GM19025 (cell line): ENCODE results near the gene POLD1.
A peak's percentile ranks its signal among the peaks of the same experiment; 100 is the strongest.
"Not testable (repeated sequence)": the region's sequence is repeated elsewhere in the genome, so short reads cannot be mapped to it uniquely, and the experiment has no call there.

Source experiments
- ATAC-seq: cut with Tn5 transposase; IDR thresholded peaks from one replicate; pipeline ENCODE4 v1.9.1; 2021; ENCODE audit warnings: mild to moderate bottlenecking, low read depth, moderate library complexity; ENCODE audit not compliant: unreplicated experiment

POLD1 gene

GRCh38 chr19:50390295-50390694, 6.1 kb downstream of the POLD1 start:
- not testable (repeated sequence) for ATAC-seq

DNA sequence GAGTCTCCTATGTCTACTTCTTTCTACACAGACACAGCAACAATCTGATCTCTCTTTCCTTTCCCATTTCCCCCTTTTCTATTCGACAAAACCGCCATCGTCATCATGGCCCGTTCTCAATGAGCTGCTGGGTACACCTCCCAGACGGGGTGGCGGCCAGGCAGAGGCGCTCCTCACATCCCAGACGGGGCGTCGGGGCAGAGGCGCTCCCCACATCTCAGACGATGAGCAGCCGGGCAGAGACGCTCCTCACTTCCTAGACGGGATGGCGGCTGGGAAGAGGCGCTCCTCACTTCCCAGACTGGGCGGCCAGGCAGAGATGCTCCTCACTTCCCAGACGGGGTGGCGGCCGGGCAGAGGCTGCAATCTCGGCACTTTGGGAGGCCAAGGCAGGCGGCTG, 6.8 kb downstream of the POLD1 start:
- ATAC-seq, result not testable (repeated sequence)

DNA sequence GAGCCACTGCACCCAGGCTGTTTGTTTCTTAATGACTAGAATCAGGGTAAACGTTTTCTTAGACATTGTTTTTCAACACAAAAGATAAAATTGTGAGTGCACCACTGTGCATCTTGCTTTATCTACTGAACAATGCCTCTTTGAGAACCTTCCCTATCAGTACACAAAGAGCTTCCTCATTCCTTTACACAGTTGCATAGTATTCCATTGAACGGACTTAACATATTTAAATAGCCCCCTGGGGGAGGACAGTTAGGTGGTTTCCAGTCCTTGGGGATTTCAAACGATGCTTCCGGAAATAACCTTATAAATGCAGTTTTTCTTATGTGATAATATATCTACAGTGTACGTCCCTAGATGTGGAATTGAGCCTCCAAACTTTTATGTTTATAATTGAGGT, 8.6 kb downstream of the POLD1 start:
- ATAC-seq, result no peak

GRCh38 chr19:50393589-50393988, 9.4 kb downstream of the POLD1 start:
- ATAC-seq, result no peak

- no peak for ATAC-seq
Measured at GRCh38 chr19:50394017-50394416, 9.9 kb downstream of the POLD1 start.

DNA sequence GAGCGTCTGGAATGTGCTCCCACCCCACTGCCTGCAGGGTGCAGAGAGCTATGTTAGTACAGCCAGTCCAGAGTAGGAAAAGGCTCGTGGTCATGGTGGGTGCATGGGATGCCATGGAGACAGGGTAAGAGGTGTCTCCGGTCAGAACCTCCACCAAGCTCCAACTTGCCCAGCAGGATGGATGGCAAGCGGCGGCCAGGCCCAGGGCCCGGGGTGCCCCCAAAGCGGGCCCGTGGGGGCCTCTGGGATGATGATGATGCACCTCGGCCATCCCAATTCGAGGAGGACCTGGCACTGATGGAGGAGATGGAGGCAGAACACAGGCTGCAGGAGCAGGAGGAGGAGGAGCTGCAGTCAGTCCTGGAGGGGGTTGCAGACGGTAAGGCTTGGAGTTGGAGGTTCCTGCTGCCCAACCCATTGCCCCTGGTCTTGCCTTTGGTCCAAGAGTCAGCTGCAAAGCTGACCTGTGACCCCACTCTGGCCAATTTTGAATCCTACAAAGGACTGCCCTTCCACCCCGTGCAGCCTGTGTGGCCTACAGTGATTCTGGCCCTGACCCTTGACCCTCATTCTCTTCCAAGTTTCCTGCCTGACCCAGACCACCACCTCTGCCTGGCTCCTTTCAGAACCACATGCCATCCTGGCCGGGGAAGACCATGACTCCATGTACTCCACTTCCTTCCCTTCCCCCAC, 14.7 kb downstream of the POLD1 start:
- ATAC-seq, result no peak

DNA sequence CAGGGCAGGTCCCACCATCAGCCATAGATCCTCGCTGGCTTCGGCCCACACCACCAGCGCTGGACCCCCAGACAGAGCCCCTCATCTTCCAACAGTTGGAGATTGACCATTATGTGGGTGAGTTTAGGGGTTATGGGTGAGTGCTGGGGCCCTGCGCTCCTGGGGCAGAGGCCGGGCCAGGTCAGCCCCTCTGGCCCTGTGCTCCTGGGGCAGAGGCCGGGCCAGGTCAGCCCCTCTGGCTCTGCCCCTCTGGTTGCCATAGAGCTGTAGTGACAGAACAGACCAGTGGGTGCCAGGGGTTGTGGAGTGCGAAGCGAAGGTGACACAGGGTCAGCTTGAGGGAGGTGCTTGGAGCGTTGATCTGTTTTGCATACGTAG, 15.2 kb downstream of the POLD1 start:
- no peak for ATAC-seq

GRCh38 chr19:50401605-50402450, 17.7 kb downstream of the POLD1 start:
- no peak for ATAC-seq

- ATAC-seq, result no peak
Measured at GRCh38 chr19:50402544-50403301, 18.6 kb downstream of the POLD1 start.

DNA sequence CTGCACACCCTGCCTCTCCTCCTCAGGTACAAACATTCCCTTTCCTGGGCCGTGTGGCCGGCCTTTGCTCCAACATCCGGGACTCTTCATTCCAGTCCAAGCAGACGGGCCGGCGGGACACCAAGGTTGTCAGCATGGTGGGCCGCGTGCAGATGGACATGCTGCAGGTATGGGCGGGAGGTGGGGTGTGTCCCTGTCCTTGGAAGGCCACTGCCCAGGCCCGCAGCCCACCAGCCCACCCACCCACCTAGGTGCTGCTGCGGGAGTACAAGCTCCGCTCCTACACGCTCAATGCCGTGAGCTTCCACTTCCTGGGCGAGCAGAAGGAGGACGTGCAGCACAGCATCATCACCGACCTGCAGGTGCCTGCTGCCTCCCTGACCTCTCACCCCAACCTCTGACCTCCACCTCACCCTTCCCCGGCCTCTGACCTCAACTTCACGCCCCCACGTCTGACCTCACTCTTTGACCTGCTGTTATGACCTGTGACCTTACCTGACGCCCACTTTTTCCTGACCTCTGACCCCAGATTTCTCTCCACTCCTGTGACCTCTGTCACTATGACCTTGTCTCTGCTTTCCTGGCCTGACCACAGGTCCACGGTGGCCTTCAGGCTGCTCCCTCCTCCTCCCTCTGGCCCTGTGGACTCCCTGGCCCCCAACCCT, 22.1 kb downstream of the POLD1 start:
- no peak for ATAC-seq

DNA sequence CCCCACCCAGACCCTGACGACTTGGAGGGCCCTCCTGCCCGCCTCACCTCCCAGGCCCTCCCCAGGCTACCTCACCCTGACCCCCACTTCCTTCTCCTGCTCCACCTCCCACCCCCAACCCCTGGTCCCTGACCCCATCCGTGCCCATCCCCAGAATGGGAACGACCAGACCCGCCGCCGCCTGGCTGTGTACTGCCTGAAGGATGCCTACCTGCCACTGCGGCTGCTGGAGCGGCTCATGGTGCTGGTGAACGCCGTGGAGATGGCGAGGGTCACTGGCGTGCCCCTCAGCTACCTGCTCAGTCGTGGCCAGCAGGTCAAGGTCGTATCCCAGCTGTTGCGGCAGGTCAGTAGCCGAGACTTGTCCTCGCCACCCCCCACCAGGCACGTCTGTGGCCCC, 22.7 kb downstream of the POLD1 start:
- no peak for ATAC-seq

- no peak for ATAC-seq
Measured at GRCh38 chr19:50409347-50409746, 25.2 kb downstream of the POLD1 start.

DNA sequence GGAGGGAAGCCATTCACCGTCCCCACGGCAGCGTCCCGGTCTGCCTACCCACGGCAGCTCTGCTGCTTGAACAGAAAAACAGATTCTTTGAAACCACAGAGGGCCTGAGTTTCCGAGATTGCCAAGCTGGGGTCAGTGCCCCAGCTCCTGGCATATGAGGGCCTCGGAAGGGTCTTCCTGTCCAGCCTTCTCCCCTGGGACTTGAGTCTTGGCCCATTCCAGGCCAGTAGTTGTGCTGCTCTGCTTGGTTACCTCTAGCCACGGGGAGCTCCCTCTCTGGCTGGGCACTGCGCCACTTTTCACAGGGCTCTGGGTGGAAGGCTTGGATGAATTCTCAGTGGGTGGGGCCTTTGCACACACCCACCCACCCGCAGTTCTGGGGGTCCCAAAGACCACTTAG, 26.0 kb downstream of the POLD1 start:
- no peak for ATAC-seq

DNA sequence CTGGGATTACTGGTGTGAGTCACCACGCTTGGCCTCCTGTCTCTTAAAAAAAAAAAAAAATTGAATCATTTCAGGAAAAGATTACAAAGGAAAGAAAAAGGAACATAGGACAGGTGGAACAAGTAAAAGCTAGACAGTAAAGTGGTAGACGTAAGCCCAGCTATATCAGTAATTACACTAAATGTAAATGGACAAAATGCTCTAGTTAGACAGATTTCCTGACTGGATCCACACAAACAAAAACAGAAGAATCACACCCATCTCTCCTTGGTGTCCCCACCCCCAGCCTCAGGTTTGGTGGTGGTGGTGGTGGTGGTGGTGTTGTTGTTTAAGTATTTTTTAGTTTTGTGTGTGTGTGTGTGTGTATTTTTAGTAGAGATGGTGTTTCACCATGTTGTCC, 28.3 kb downstream of the POLD1 start:
- no peak for ATAC-seq

DNA sequence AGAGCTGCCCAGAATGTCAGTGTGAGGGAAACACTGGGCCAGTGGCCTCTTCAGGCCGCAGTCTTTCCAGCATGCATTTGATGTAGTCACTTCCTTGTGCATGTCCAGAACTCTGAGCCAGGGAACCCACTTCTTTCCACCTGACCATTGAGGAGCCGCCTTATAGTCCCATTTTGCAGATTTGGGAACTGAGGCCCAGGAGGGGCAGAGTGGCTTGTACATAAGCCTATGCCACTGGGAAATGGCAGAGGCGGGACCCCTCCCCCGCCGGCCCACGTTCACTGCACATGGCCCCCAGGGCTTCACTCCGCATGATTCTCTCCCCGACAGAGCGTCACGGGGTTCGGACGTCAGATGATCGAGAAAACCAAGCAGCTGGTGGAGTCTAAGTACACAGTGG, 28.9 kb downstream of the POLD1 start:
- no peak for ATAC-seq

DNA sequence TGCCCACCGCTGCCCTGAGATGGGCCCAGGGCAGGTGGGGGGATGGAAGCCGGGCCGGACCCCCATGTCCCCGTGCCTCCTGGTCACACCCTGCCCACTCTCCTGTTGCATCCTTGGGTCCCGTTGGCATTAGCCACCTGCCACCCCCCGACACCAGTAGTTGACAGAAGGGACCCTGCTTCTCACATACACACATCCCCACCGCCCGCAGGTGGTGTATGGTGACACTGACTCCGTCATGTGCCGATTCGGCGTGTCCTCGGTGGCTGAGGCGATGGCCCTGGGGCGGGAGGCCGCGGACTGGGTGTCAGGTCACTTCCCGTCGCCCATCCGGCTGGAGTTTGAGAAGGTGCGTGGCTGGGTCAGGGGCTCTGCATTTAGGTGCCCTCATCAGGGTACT, 29.4 kb downstream of the POLD1 start:
- ATAC-seq, result no peak

DNA sequence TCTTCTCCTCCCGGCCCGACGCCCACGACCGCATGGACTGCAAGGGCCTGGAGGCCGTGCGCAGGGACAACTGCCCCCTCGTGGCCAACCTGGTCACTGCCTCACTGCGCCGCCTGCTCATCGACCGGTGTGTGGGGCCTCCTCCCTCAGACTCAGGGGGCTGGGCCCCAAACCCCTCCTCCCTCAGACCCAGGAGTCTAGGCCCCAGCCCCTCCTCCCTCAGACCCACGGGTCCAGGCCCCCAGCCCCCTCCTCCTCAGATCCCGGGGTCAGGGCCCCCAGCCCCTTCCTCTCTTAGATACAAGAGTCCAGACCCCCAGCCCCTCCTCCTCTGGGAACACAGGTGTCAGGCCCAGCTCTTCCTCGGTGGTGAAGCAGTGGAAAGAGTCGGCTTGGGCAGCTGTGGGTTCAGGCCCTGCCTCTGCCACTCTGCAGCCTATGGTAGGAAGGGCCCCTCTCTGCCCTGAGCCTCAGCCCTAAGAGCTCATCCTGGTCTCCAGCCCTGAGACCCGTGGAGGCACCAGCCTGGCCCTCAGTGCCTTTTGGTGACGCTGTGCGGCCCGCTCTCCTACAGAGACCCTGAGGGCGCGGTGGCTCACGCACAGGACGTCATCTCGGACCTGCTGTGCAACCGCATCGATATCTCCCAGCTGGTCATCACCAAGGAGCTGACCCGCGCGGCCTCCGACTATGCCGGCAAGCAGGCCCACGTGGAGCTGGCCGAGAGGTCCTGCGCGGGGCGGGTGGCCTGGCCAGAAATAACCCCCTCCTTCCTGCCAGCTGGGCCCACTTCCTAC, 30.9 kb downstream of the POLD1 start:
- ATAC-seq, result no peak

DNA sequence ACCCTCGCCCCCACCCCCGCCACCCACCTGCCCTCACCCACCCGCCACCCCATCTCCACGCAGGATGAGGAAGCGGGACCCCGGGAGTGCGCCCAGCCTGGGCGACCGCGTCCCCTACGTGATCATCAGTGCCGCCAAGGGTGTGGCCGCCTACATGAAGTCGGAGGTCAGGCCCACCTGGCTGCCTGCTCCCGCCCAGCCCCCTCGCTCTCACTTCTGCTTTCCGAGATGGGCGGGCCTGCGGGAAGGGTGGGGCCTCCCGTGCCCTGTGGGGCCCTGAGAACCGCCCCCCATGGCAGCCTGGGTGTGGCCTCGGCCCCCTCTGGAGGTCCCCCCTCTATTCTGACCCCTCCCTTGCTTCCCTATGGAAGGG, 31.5 kb downstream of the POLD1 start:
- ATAC-seq, result peak; percentile 62

DNA sequence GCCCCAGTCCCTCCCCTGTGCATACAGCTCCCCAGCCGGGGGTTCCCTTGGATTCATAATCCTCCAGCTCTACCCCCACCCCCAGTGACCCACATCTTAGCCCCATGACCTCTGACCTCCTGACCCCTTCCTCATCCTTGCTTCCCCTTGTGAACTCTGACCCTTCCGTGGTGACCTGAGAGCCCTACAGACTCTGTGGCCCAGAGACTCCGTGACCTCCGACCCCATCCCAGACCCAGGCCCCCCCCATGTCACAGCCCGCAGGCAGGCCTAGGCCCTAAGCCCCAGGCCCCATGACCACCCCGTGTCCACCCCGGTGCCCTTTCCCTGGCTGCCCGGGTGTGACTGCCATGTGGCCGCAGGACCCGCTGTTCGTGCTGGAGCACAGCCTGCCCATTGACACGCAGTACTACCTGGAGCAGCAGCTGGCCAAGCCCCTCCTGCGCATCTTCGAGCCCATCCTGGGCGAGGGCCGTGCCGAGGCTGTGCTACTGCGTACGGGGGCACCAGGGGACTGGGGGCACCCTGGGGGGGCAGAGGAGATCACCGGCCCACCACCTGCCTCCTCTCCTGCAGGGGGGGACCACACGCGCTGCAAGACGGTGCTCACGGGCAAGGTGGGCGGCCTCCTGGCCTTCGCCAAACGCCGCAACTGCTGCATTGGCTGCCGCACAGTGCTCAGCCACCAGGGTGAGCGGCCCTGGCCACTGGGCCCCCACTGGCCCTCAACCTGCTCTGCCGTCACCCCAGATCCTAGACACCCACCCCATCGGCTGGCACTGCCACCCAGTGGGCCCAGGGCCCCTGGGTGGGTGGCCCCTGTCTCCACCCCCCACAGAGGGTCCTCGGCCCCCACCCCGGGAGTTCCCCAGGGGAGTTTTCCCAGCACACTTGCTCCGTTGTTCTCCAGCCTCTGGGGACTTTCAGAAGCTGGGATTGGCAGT, 32.2 kb downstream of the POLD1 start:
- ATAC-seq, result no peak
